ENCODE results near the gene KARS1. TPM values are rescaled to one million over a fixed set of nuclear protein-coding genes. Genes with fewer than 3 reads are reported as not detected.

KARS1 gene
- total RNA-seq, 4 donors from 2014 or later: 82.9 to 105 (median 95.4) TPM

- intact Hi-C loops (cut with DNase I): loop anchor here (10.0 kb wide), 1 partner anchor 124 kb away; no protein-coding TSS in a partner anchor
- Histone ChIP-seq H3K27ac (no peak overlapping the region), H3K36me3 (peaks cover 46 to 51% of the 10 kb centered on the region in 2 donors), H3K27me3 (no peaks in the 10 kb centered on the region), H3K9me3 (no peaks in the 10 kb centered on the region), H3K4me3 (replicated peaks in 1 of 3) (no peak overlapping the region), H3K4me1 (peaks cover 0 to 8% of the 10 kb centered on the region in 2 donors)
- 90 to 91% methylated on average over 6 of the region's 6 CpGs for whole genome bisulfite sequencing, 2 donors
- no peak for DNase-seq
- TF ChIP-seq CTCF (IDR thresholded peaks at IDR 0.05) (no peak), POLR2A (IDR thresholded peaks at IDR 0.05) (no peak)
These were observed 6.9 kb downstream of the KARS1 start for GRCh38 chr16:75640598-75640997.

GRCh38 chr16:75635036-75635435 is 12.4 kb downstream of the KARS1 start:
- H3K36me3 ChIP-seq: peaks cover 83 to 85% of the 10 kb centered on the region in 2 donors

GRCh38 chr16:75632857-75633256 is 14.6 kb downstream of the KARS1 start:
- Histone ChIP-seq H3K27me3 (no peaks in the 10 kb centered on the region), H3K36me3 (peaks cover 83 to 95% of the 10 kb centered on the region in 2 donors), H3K4me3 (replicated peaks in 1 of 3) (no peak overlapping the region), H3K27ac (no peak overlapping the region), H3K4me1 (no peaks in the 10 kb centered on the region), H3K9me3 (no peaks in the 10 kb centered on the region)
- intact Hi-C loops (cut with DNase I): no loop called here
- WGBS, 2 donors: 86 to 88% methylated on average over 8 of the region's 8 CpGs
- no peak for DNase-seq
- no peak for TF ChIP-seq CTCF (IDR thresholded peaks at IDR 0.05)
- TF ChIP-seq POLR2A (IDR thresholded peaks at IDR 0.05): no peak

More at GRCh38 chr16:75635036-75635435, 12.4 kb downstream of the KARS1 start:
- DNase-seq: no peak
- Histone ChIP-seq H3K27me3 (no peaks in the 10 kb centered on the region), H3K4me1 (no peaks in the 10 kb centered on the region), H3K9me3 (no peaks in the 10 kb centered on the region), H3K4me3 (replicated peaks in 1 of 3) (no peak overlapping the region), H3K27ac (no peak overlapping the region)
- intact Hi-C loops (cut with DNase I): no loop called here
- TF ChIP-seq POLR2A (IDR thresholded peaks at IDR 0.05): no peak
- WGBS, 2 donors: 89 to 94% methylated on average over 3 of the region's 3 CpGs

- DNase-seq: no peak
- H3K27me3 ChIP-seq: no peaks in the 10 kb centered on the region
- H3K27ac ChIP-seq: no peak overlapping the region
- H3K4me3 ChIP-seq (replicated peaks in 1 of 3): no peak overlapping the region
- peaks cover 81 to 94% of the 10 kb centered on the region in 2 donors for H3K36me3 ChIP-seq
- 73 to 90% methylated on average over 3 of the region's 3 CpGs for WGBS, 2 donors
- no peaks in the 10 kb centered on the region for H3K4me1 ChIP-seq
- H3K9me3 ChIP-seq: no peaks in the 10 kb centered on the region
- TF ChIP-seq CTCF (IDR thresholded peaks at IDR 0.05) (no peak), POLR2A (IDR thresholded peaks at IDR 0.05) (no peak)
- intact Hi-C loops (cut with DNase I): no loop called here
These were observed 17.4 kb downstream of the KARS1 start for GRCh38 chr16:75630052-75630451.

GRCh38 chr16:75629132-75629531 is 18.3 kb downstream of the KARS1 start:
- TF ChIP-seq POLR2A (IDR thresholded peaks at IDR 0.05) (no peak), CTCF (IDR thresholded peaks at IDR 0.05) (no peak)
- 89 to 96% methylated on average over 10 of the region's 10 CpGs for WGBS, 2 donors
- Histone ChIP-seq H3K36me3 (peaks cover 73 to 85% of the 10 kb centered on the region in 2 donors), H3K4me1 (no peaks in the 10 kb centered on the region), H3K4me3 (replicated peaks in 1 of 3) (no peak overlapping the region), H3K27me3 (no peaks in the 10 kb centered on the region), H3K27ac (no peak overlapping the region), H3K9me3 (no peaks in the 10 kb centered on the region)
- intact Hi-C loops (cut with DNase I): loop anchor here (5.0 kb wide), 1 partner anchor 72 kb away; the partner anchor contains the start of gene TMEM231
- no peak for DNase-seq
